Activated CD8-positive, alpha-beta memory T cell treated with anti-CD3 and anti-CD28 coated beads for 48 hours (primary cell): ENCODE measurements around the gene SUPT6H.

Experiments used
- DNase-seq, 3 experiments: peaks; one replicate each; pipeline ENCODE4 v3.0.0-alpha.2; 2020; ENCODE audit warnings: low read depth in 2 of 3, low spot score in 2 of 3

SUPT6H gene

GRCh38 chr17:28661635-28662526 is at the start of gene SUPT6H, which contains the start of gene SDF2:
Gene SUPT6H (plus strand): TSS chr17:28662205. CDS start chr17:28673402, 11,197 bp downstream.
Gene SDF2 (minus strand): TSS chr17:28661906. CDS start chr17:28661876, 30 bp downstream.
- peak; percentile 81 to 99 (median 95) for DNase-seq

DNA sequence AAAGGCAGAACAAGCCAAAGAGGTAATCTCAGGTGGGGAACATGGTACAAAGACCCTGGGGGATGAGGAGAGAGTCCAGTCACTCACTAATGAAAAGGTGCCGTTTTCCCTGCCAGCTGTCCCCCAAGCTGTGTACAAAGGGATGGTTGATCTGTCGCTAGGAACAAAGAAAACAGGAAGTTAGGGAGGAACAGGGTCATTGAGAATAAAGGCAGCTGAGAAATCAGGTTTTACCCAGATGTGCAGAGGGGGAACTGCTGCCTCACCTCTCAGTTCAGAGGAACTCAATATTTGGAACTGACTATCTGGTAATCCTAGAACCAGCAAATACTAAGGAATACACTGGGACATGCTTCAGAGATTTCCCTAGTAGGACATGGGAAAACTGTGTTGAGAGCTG is 49.5 kb upstream of the SUPT6H start:
- DNase-seq = no peak

DNA sequence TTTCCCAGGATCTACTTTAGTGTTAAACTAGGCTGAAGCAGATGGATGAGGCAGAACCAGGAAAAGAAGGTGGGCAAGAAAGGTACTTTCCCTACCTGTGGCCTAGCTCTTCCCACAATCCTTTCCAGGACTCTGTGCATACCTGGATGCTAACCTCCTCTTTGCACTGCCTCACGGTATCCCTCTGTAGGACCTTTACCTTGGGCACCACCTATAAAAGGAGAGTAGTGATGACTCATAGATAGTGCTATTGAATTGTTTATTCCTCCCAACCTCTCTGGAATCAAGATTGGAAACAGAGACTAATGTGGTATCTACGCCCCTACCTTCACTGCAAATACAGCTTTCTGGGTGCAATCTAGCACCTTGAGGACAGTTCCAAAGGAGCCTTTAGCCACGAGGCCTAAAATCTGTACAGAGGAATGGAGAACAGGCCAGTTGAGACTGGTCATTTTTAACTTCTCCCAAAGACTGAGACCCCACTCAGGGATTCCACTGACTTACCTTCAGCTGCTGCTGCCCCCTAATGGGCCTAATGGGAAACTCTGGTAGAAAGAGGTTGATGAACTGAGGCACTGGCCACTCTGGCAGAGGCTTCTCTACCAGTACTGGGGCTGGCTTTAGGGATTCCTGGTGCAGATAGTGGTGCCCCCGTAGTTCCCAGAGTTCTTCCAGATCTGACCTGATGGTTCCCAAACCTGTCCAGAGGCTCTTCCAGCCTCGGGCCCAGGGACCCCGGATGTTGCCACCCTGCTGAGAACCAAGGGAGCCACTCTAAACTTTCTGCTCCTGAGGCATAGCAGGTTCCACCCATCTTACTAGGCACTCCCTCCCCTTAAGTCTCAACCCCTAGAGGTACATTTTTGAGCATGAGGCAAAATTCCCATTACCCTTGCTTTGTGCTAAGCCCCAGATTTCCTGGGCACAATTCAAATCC is 48.8 kb upstream of the SUPT6H start:
- no peak for DNase-seq

DNA sequence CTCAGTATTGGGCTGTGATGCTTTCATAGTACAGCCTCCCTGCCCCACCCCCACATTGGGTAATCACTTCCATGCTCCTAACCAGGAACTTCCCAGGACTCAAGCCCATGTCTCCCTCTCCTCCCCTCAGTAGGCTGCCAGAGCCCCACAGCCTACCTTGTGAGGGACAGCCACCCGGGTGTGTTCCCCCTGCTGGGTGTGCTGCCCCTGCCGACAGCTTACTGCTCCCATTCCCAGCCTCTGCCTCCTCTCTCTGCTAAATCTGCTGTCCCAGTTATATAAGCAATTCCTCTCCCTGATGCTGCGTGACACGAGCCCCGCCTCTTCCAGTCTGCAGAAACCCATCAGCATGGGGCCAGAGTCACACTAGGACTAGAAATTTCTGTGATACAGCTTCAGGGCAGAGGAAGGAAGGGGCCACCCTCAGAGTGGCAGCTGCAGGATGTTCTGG is 48.0 kb upstream of the SUPT6H start, which contains the start of gene RSKR:
Gene RSKR, minus strand, starts transcription at position 255 of the 451 bp plus-strand sequence. Its CDS starts 24 bp downstream, at position 231.
- no peak for DNase-seq

GRCh38 chr17:28615260-28615940 is 46.6 kb upstream of the SUPT6H start:
- no peak for DNase-seq

DNA sequence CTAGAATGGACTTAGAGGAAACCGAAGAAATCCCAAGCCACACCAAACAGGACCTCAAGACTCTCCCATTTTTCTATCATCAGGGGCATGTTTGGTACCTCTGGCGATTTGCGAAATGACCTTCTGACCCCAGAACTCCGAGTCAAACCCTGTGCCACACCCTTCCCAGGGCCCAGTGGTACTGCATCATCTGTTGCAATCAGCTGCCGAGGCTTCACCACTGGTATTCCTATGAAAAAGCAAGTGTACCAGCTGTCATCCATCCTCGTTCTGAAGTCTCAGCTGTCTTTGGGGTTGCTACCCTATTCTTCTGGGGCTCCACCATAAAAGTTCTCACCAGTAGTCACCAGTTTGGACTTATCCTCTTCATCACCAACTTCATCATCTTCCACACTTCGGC is 45.7 kb upstream of the SUPT6H start:
- DNase-seq = no peak

- DNase-seq = no peak
Observed at GRCh38 chr17:28618464-28618863, 43.5 kb upstream of the SUPT6H start.

DNA sequence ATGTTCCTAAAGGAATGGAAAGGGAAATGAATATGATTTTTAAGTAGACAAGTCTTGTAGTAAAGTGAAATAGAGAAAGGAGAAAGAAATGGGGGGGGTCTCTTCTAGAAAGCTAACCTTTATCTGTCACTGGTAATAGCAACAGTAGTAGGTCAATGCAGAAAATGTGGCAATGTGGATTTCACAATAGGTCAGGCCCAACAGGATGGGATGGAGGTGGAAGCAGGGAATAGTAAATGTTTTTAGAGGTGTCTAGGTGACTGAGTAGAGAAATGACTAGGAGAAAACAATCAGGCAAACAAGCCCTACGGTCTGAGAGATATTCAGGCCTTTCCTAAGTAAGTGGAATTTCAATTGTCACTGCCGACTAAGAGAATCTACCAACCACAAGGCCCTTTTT is 42.0 kb upstream of the SUPT6H start:
- DNase-seq = no peak

DNA sequence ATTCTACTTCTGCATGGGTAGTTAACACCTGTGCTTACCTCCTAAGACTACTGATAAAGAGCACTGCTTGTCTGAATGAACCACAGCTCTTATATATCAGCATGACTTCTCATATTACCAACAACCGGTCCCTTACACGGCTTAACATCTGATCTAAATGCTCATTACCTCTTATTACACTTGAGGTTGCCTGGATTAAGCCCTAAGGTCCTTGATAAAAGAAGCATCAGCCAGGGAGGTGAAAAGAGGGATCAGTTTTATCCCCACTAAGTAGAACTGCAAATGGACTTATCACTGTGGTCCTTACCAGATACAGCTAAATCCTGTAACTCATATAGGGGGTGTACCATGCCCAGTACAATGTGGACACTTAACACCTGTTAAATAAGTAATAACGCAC is 39.8 kb upstream of the SUPT6H start:
- no peak for DNase-seq

GRCh38 chr17:28623696-28624095 is 38.3 kb upstream of the SUPT6H start:
- no peak for DNase-seq

GRCh38 chr17:28624148-28624547 is 37.9 kb upstream of the SUPT6H start:
- no peak for DNase-seq

DNA sequence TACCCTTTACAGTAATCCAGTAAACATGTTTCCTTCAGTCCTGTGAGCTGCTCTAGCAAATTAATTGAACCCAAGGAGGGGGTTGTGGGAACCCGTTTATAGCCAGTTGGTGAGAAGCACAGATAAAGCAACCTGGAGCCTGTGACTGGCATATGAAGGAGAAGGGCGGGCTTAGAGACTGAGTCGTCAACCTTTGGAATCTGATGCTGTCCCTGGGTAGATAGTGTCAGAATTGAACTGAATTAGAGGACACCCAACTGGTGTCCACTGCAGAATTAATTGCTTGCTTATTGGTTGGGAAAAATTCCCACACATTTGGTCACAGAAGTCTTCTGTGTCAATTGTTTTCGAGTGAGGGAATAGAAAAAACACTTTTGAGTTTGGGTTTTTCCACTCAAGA is 35.2 kb upstream of the SUPT6H start:
- DNase-seq = no peak

- DNase-seq = no peak
Observed at GRCh38 chr17:28634206-28634865, 27.7 kb upstream of the SUPT6H start.

- no peak for DNase-seq
Observed at GRCh38 chr17:28635506-28635905, 26.5 kb upstream of the SUPT6H start.

GRCh38 chr17:28641579-28641978 is 20.4 kb upstream of the SUPT6H start:
- no peak for DNase-seq

DNA sequence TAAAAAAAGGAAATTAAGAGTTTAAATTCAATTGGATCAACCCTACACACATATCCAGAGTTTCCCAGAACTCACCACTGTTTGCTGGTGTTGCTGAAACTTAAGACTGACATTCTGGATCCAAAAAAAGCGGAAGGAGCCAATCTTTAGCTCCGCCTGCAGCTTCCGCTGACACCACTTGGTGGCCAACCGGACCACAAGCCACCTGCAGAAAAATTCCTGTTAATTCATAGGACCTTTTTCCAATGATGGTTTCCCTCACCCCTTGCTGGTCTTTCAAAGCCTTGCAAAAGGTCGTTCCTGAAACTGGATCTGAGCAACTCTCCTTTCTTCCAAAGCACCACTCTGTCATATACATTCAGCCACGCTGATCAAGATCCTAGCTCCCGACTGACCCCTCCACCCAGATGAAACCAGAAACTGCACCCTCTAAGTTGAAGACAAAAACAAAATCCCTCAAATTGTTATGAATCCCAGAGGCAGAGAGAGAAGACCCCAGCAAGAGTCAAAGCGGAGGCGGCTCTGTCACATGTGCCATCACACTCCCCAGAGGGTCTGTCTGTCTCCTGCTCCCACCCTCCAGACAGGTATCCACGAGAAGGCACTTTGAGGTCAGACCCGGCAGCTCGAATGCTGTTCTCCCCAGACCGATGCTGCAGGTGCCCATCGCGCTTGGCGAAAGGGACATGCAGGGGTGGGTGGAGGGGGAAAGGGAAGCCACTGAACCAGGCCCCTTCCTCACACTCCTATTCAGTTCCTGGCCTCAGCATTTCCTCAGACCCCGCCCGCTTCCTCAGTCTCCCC is 17.8 kb upstream of the SUPT6H start:
- DNase-seq = peak in 2 of 3 experiments; percentile 11 to 20

- peak; percentile 86 to 95 (median 92) for DNase-seq
Observed at GRCh38 chr17:28644787-28645575, 17.0 kb upstream of the SUPT6H start, which contains the start of gene BLTP2. Gene BLTP2 (minus strand): TSS chr17:28645158. CDS start chr17:28645056, 102 bp downstream.

DNA sequence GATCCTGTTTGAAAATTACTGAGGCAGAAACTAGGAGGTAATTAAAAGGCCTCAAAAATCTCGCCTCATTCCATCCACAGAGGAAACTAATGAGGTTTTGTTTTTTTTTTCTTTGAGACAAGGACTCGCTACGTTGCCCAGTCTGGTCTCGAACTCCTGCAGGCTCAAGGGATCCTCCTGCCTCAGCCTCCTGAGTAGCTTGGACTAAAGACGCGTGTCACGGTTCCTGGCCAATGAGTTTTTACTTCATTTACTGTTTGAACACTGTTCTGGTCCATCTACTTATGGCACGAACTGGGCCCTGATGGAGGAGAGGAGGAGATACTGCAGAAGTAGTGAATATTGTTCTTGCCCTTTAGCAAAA is 16.4 kb upstream of the SUPT6H start:
- no peak for DNase-seq
